Mammary epithelial cell (primary cell): ENCODE data around the gene PCNX2.

Experiments
- CTCF ChIP-seq, 2 donors: IDR thresholded peaks in 1 of 2; conservative IDR thresholded peaks in 1 of 2; 2 replicates each; pipeline ENCODE4 v1.5.1; 2011 to 2012; ENCODE audit warnings: inconsistent platforms in 2 of 2, low read length in 2 of 2, mild to moderate bottlenecking in 2 of 2, control low read depth in 1 of 2, low read depth in 1 of 2; ENCODE audit not compliant: insufficient read depth in 1 of 2; ENCODE audit errors: extremely low read depth in 1 of 2
- EZH2 ChIP-seq: IDR thresholded peaks from 2 replicates; pipeline ENCODE4 v1.6.1; 2012; ENCODE audit warnings: low read length, inconsistent platforms, borderline replicate concordance

GRCh38 chr1:233304489-233305102, 9.1 kb upstream of the PCNX2 start:
- TF ChIP-seq CTCF (conservative IDR thresholded peaks at IDR 0.05 in 1 of 2, IDR thresholded peaks at IDR 0.05 in 1 of 2; ENCODE audit: extremely low read depth in 1 of 2, insufficient read depth in 1 of 2, low read depth in 1 of 2, low read length in 2 of 2) (peak; percentile 77 to 80), EZH2 (no peak)
